ENCODE measurements around the gene HDDC3.

The HDDC3 gene

GRCh38 chr15:90957791-90958190 is 25.4 kb upstream of the HDDC3 start:
- peak overlapping the region; percentile 67 to 80 for H3K27ac ChIP-seq
- DNase-seq (ENCODE audit: low spot score) = no peak
- no peak for TF ChIP-seq CTCF (IDR thresholded peaks at IDR 0.05)
- H3K4me3 ChIP-seq = peak overlapping the region; percentile 79

GRCh38 chr15:90957031-90957790 is 24.9 kb upstream of the HDDC3 start:
- Histone ChIP-seq H3K27ac (peak overlapping the region; percentile 67 to 80), H3K4me3 (peak overlapping the region; percentile 79)
- no peak for TF ChIP-seq CTCF (IDR thresholded peaks at IDR 0.05)
- no peak for DNase-seq (ENCODE audit: low spot score)

- no peak for DNase-seq (ENCODE audit: low spot score)
- Histone ChIP-seq H3K4me3 (peak overlapping the region; percentile 79), H3K27ac (peak overlapping the region; percentile 67 to 80)
- peak; percentile 97 for TF ChIP-seq CTCF (IDR thresholded peaks at IDR 0.05)
These were observed 24.1 kb upstream of the HDDC3 start for GRCh38 chr15:90956274-90957030.

GRCh38 chr15:90955624-90956273 is 23.4 kb upstream of the HDDC3 start:
- TF ChIP-seq CTCF (IDR thresholded peaks at IDR 0.05) = no peak
- no peak for DNase-seq (ENCODE audit: low spot score)
- H3K27ac ChIP-seq = peak overlapping the region in 1 of 2 donors; percentile 80
- H3K4me3 ChIP-seq = peak overlapping the region; percentile 92

GRCh38 chr15:90954712-90955623 is 22.6 kb upstream of the HDDC3 start, which contains the start of gene RCCD1:
Gene RCCD1 (plus strand): TSS chr15:90954884. CDS start chr15:90956735, 1,851 bp downstream.
- Histone ChIP-seq H3K27ac (peak within 1 kb of the TSS; percentile 95 to 96), H3K4me3 (peak within 1 kb of the TSS; percentile 92)
- DNase-seq (ENCODE audit: low spot score) = peak; percentile 96
- TF ChIP-seq CTCF (IDR thresholded peaks at IDR 0.05) = no peak
